HG03457 (cell line): Measurements from ENCODE around the gene COA8.

Experiments used
- ATAC-seq: cut with Tn5 transposase; IDR thresholded peaks from one replicate; pipeline ENCODE4 v1.9.1; 2021; ENCODE audit warnings: moderate number of reproducible peaks; ENCODE audit not compliant: unreplicated experiment

Gene COA8

GRCh38 chr14:103616635-103617300 lies 54.0 kb downstream of the COA8 start:
- ATAC-seq = no peak

DNA sequence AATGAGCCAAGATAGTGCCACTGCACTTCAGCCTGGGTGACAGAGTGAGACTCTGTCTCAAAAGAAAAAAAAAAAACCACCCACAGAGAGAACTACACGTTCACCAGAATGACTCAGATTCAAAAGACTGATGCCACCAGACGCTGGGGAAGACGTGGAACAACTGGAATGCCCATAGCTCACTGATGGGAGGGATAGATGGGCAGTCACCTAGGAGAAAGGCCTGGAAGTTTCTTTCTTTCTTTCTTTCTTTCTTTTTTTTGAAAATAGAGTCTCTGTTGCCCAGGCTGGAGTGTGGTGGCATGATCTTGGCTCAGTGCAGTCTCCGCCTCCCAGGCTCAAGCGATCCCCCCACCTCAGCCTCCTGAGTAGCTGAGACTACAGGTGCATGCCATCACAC lies 56.3 kb downstream of the COA8 start:
- ATAC-seq = no peak

DNA sequence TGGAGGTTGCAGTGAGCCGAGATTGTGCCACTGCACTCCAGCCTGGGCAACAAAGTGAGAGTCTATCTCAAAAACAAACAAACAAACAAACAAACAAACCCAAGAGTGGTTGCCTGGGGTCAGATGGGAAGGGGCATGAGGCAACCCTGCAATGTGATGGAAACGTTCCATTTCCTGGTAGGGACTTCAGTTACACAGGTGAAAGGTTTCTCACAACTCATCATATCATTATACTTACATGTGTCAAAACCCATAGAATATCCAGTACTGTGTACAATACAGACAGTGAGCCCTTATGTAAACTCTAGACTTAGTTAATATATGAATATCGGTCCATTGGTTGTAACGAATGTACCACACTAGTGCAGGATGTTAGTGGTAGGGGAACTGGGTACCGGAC lies 59.1 kb downstream of the COA8 start:
- ATAC-seq = no peak

- ATAC-seq = no peak
Measured at GRCh38 chr14:103623308-103623707, 60.5 kb downstream of the COA8 start.

DNA sequence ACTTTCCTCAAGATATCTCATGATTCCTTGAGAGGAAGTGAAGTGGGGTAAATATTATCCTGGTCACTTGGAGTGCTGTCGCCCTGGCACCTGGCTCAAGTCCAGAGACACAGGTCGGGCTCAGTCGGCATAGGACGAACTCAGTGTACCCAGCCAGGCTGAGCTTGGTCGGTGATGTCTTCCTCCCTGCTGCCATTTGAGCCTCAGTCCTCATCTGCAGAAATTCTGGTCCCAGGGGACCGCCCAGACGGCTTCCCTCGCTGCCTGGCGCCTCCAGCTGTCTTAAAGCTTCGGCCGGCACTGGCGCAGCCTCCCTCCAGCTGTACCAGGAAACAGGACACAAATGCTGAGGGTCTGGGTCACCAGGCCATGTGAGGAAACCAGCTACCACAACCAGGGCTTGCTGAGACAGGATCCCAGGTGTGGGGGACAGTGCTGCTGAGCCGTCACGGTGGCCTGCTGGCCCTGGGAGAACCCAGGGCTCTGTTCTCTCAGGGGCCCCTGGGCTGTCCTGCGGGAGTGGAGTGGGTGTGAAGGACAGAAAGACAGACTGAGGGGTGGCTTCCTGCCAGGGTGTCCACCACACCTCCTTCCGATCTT lies 61.2 kb downstream of the COA8 start:
- no peak for ATAC-seq

DNA sequence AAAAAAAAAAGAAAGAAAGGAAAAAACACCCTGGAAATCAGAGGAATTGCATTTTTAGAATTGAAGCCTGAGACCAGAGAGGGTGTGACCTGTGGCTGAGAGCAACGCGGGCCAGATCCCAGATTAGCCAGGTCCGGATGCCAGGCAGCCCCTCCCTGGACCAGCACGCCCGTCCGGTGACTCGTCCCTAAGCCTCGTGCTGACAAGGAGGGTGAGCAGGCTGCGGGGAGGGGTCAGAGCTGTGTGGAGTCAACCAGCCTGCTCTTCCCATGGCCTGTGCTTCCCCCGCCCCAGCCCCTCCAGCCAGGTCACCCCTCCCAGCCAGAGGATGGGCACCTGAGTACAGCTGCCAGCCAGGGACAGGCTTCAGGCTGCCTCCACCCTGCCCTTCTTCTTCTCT lies 62.1 kb downstream of the COA8 start:
- ATAC-seq = no peak

DNA sequence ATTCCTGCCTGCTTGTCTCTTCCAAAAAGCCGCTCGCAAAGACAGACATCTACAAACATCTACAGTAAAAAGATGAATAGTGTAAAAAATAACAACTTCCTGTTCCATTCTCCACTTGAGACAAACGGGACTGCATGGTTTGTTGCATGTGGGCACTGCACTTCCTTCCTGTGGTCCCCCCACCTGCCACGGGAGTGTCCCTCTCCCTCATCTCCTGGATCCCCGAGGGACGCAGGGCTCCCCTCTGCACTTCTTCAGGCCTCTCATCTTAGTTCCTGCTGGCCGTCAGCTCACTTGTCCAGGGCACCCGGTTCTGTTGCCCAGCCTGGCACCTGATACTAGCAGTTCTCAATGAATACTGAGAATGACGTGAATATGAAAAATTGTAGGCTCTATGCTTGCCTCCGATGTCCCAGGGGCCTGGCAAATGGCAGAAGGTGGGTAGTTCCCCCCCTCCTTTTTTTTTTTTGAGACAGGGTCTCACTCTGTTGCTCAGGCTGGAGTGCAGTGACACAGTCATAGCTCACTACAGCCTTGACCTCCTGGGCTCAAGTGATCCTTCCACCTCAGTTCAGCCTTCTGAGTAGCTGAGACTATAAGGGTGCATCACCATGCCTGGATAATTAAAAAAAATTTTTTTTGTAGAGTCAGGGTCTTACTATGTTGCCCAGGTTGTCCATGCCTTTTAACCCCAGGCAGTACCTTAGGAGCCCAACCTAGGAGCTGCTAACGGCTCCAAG lies 62.8 kb downstream of the COA8 start:
- no peak for ATAC-seq

DNA sequence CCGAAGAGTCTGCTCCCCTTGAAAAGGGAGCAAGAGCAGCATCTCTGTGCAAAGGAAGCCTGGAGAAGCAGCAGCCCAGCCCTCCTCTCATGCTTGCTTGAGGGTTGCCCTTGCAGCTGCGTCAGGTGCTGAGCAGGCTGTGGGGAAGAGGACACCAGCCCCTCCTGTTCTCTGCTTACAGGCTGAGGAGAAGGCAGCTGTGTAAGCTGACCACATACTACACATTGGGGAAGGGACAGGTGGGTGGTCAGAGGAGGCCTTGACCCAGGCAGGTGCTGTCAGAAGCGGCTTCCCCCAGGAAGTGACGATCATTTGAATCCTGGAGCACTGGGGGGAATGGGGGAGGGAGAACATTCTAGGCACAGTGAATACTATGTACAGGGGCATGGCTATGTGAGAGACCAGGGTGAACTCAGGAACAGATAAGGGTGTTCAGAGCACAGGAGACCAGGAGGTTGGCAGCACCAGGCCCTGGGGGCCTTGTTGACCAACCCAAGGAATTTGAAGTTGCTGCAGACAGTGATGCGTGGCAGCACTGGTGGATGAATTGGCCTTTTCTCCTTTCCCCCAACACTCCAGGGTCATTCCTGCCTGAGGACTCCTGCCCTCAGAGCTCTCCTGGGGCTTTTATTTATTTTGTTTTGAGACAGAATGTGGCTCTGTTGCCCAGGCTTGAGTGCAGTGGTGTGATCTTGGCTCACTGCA lies 63.5 kb downstream of the COA8 start:
- ATAC-seq = no peak

DNA sequence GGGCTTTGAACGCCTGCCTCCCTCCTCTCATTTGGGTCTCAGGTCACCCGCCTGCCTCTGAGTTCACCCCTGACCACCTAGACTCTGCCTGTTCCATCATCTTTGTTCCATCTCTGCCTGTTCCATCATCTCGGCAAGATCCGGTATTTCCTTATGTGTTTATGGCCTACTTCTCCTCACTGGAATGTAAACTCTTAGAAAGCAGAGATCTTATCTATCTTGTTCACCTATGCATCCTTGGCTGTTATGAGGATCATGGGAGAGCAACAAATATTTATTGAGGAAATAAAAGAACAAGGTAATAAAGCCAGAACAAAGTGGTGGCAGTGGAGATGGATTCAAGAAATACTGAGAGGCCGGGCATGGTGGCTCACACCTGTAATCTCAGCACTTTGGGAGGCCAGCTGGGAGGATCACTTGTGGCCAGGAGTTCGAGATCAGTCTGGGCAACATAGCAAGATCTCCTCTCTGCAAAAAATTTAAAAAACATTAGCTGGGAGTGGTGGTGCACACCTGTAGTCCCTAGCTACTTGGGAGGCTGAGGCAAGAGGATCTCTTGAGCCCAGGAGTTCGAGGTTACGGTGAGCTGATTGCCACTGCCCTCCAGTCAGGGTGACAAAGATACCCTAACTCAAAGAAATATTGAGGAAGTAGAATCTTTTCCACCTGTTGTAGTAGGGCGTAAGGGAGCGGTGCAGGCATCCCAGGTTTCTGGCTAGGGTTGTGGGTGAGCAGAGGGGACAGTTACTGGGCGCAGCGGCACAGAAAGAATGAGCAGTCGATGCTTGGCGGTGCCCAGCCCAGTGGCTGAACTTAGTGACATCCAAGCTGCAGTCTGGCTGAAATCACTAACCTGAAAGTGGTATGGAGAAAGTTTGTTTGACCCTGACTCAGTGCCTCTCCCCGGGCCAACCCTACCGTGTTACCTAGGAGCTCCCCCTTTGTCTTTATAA lies 64.6 kb downstream of the COA8 start:
- no peak for ATAC-seq

- ATAC-seq = no peak
Measured at GRCh38 chr14:103628221-103628683, 65.5 kb downstream of the COA8 start.

GRCh38 chr14:103628684-103629502 lies 66.1 kb downstream of the COA8 start, which contains the start of gene KLC1:
TSS of gene KLC1 (plus strand) at chr14:103629211. CDS start at chr14:103654565, 25,354 bp downstream.
- no peak for ATAC-seq

GRCh38 chr14:103629503-103630121 lies 66.9 kb downstream of the COA8 start:
- no peak for ATAC-seq

- ATAC-seq = no peak
Measured at GRCh38 chr14:103630364-103631108, 67.8 kb downstream of the COA8 start.

DNA sequence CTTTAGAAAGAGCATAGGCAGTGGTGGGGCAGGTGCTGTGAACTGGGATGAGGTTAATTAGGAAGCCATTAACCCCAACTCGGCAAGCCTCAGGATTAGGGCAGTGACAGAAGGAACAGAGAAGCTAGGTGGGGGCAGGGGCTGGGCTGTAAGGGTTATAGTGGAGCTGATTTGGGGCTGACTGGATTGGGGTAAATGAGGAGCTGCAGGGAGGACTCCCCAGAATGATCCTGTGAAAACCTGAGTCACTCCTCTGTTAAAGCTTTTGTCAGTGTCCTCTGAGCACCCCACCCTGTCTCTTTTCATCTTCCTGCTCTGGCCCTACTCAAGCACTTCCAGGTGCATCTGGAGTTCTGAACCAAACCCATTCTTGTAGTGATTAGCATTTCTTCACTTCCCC lies 70.6 kb downstream of the COA8 start:
- ATAC-seq = no peak

DNA sequence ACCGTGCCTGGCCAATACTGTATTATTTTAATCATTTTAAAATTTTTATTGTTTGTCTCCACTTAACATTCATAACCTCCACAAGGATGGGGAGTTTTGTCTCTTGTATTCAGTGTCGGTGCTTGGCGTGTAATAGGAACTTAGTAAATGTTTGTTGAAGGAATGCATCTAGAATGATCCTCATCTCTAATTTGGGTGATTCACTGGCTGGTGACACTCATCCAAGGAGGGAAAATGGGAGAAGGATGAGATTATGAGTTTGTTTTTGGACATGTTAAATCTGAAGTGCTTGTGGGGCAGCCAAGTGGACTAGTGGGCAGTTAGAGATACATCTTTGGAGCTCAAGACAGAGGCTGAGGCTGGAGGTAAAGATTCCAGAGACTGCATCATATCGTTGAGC lies 71.4 kb downstream of the COA8 start:
- no peak for ATAC-seq

- ATAC-seq = no peak
Measured at GRCh38 chr14:103638594-103638993, 75.8 kb downstream of the COA8 start.
